ENCODE results near the gene AP2A2.

AP2A2 gene

GRCh38 chr11:921921-922678, 3.6 kb upstream of the AP2A2 start:
- TF ChIP-seq CTCF (IDR thresholded peaks at IDR 0.05; ENCODE audit: low read depth, low read length) = no peak
- peaks cover 4% of the 10 kb centered on the region for H3K36me3 ChIP-seq
- no peak for DNase-seq
- no peak overlapping the region for H3K4me3 ChIP-seq (ENCODE audit: low read depth, low read length)
- H3K27me3 ChIP-seq (ENCODE audit: insufficient read depth, low read depth, severe bottlenecking) = no peaks in the 10 kb centered on the region
- no peak overlapping the region for H3K27ac ChIP-seq
- no peaks in the 10 kb centered on the region for H3K9me3 ChIP-seq (ENCODE audit: severe bottlenecking)

- no peaks in the 10 kb centered on the region for H3K9me3 ChIP-seq (ENCODE audit: severe bottlenecking)
- no peak overlapping the region for H3K4me3 ChIP-seq (ENCODE audit: low read depth, low read length)
- TF ChIP-seq CTCF (IDR thresholded peaks at IDR 0.05; ENCODE audit: low read depth, low read length) = no peak
- no peak for DNase-seq
- H3K36me3 ChIP-seq = peaks cover 21% of the 10 kb centered on the region
- no peaks in the 10 kb centered on the region for H3K27me3 ChIP-seq (ENCODE audit: insufficient read depth, low read depth, severe bottlenecking)
- no peak overlapping the region for H3K27ac ChIP-seq
These were observed 1.8 kb upstream of the AP2A2 start for GRCh38 chr11:923691-924405.

- Histone ChIP-seq H3K4me3 (ENCODE audit: low read depth, low read length) (no peak overlapping the region), H3K9me3 (ENCODE audit: severe bottlenecking) (no peaks in the 10 kb centered on the region), H3K36me3 (peaks cover 22% of the 10 kb centered on the region), H3K27me3 (ENCODE audit: insufficient read depth, low read depth, severe bottlenecking) (no peaks in the 10 kb centered on the region), H3K27ac (peak overlapping the region; percentile 76)
- peak; percentile 39 for DNase-seq
- no peak for TF ChIP-seq CTCF (IDR thresholded peaks at IDR 0.05; ENCODE audit: low read depth, low read length)
These were observed 1.1 kb upstream of the AP2A2 start for GRCh38 chr11:924406-925157.

- no peak for DNase-seq
- no peak for TF ChIP-seq CTCF (IDR thresholded peaks at IDR 0.05; ENCODE audit: low read depth, low read length)
- H3K9me3 ChIP-seq (ENCODE audit: severe bottlenecking) = no peaks in the 10 kb centered on the region
- H3K4me3 ChIP-seq (ENCODE audit: low read depth, low read length) = no peak overlapping the region; the same call in 1 of the 2 replicates
- H3K36me3 ChIP-seq = peaks cover 22% of the 10 kb centered on the region
- peak overlapping the region; percentile 76 for H3K27ac ChIP-seq
- no peaks in the 10 kb centered on the region for H3K27me3 ChIP-seq (ENCODE audit: insufficient read depth, low read depth, severe bottlenecking)
These were observed 543 bp upstream of the AP2A2 start for GRCh38 chr11:925158-925495.

- Histone ChIP-seq H3K4me3 (ENCODE audit: low read depth, low read length) (peak overlapping the region; percentile 54), H3K27me3 (ENCODE audit: insufficient read depth, low read depth, severe bottlenecking) (no peaks in the 10 kb centered on the region), H3K36me3 (peaks cover 22% of the 10 kb centered on the region), H3K9me3 (ENCODE audit: severe bottlenecking) (no peaks in the 10 kb centered on the region), H3K27ac (peak overlapping the region; percentile 64)
- TF ChIP-seq CTCF (IDR thresholded peaks at IDR 0.05; ENCODE audit: low read depth, low read length) = no peak
- DNase-seq = peak; percentile 44
These were observed 759 bp downstream of the AP2A2 start for GRCh38 chr11:926341-926916.

Measured in WERI-Rb-1 (cell line).